ENCODE results near the gene UXT.

Gene UXT

DNA sequence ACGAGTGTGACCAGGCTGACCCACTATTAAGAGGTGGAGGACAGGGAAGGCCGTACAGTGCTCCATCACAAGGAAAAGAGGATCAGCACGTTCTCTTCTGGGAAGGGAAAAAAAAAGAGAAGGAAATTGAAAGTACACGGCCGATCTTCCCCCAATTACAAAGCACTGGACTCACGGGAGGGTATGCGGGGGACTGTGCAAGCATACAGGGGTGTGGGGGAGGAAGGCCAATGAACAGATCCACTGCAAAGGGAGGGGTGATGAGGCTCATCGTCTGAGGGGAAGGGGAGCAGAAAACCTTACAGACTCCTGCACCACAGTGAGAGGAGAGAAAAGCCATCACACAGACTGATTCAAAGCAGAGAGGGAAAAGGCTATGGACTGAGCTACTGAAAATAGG lies 9.7 kb downstream of the UXT start:
- DNase-seq = no peak

DNA sequence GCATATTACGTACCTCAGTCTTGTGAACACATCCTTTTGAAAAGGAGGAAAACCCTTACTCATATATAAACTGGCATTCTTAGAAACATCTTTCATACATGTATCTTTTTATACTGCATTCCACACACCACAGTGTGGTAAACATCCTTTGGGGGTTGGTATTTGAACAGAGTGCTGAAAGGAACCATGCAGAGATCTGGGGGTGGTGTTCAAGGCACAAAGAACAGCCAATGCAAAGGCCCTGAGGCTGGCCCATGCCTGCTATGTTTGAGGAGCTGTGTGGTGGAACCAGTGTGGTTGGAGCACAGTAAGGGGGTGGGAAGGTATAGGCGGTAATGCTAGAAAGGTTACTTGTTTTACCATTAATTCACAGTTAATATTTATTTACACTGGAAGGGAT lies 10.6 kb downstream of the UXT start:
- no peak for DNase-seq

GRCh38 chrX:47646636-47647035 lies 12.3 kb downstream of the UXT start:
- no peak for DNase-seq

- no peak for DNase-seq
These were observed 13.4 kb downstream of the UXT start for GRCh38 chrX:47645530-47645929.

DNA sequence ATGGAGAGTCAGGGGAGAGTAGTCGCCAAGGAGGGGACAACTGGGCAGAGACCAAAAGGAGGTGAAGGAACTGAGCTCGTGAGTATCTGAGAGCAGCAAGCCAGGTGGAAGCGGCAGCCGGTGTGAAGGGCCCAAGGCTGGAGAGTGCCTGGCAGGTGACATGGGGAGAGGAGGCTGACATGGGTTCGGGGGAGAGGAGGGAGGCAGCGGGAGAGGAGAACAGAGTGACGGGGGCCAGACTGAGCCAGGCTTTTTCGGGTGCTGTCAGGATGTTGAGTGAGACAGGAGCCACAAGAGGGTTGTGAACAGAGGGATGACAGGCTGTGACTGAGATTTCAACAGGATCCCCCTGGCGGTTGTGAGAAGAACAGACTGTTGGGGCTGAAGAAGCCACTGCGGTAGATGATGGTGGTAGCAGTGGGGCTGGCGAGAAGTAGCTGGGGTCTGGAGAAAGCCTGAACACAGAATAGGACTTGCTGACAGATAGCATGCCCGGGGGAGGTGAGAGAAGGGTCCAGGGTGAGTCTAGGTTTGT lies 14.4 kb downstream of the UXT start:
- no peak for DNase-seq

DNA sequence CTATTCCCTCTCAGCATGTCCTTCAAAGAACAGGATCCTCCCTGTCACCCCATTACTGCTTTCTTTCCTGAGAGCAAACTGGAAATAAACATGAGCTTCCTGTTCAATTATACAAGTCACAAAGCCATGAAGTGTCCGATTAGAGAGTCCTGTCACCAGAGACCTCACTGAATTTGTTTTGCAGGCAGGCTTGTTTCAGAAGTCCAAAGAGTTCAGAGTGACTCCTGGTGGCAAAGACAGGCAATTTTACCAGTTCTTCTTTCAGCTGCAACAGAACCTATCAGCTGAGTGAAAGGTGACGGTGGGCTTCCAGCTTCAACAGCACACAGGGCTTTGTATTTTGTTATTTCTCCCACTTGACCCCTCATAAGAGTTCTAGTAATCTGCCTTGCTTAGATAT lies 15.1 kb downstream of the UXT start:
- DNase-seq = no peak

DNA sequence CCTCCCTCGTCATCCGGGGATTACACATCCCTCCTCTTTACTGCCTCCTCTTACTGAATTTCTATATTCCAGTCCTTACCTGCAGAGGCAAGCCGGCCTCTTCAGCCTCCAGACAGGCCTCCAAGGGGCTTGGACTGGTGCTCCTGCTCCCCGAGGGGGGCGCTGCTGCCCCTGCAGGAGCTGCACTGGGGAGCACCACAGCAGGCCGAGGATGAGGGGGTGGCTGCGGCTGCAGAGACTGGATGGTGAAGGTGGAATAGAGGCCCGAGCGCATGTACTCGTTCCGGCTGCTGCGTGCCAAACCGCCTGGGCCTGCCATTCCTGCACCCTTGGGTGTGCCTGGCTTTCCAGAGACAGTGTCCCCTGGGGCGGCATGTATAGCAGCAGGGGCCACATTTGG lies 20.2 kb downstream of the UXT start:
- DNase-seq = no peak

DNA sequence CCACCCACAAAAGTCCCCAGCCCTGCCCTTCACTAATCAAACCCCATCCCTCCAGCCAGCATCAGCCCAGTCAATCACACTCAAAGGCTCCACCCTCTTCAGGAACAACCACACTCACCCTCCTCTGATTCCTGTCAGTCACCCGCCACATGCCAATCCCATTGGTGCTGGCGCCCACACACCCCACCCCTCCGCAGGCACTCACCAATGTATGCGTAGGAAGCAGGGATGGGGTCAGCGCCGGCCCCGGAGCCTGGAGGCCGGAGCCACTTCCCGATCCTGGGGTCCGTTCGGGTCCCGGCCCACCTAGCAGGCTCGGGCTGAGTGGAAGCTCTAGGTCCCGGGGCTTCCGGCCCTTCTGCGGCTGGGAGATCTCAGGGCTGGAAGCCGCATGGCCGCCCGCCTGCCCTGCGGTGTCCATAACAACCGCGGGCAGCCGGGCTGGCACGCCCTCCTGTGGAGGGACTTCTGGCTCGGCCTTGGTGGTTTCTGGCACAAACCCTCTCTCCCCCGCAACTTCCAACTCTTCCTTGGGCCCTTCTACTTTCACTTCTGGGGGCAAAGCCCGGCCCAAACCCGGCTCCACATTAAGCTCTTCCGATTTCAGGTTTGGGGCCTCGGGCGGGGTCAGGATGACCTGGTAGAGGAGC lies 21.3 kb downstream of the UXT start:
- peak; percentile 46 for DNase-seq

DNA sequence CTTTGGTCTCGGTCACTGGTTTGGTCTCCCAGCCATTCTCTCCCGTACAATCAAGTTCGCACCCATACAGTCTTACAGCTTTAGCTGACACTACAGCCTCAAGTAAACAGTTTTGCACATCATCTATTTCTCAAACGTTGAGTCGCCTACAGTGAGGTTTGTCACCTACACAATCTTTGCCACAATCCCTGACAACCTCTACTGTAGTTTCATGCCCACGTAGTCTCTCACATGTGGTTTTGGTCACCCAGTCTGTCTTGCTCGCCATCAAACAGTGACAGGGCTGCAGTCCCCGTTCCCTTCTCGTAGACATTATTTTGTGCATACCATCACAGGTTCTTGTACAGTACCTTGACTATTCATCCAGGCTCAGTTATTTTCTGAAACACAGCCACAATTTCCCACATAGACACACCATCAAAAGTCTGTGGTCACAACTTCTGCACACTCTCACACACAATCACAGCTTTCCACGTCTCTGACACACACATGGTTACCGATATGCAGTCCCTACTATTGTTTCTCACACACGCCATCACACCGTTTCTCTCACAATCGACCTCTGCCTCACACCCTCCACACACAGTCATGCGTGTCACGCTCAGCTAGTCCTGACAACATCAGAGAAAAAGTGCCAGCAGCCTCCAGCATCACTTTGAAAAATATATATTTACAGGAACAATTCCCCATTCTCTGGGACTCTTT lies 24.0 kb downstream of the UXT start:
- DNase-seq = no peak

GRCh38 chrX:47633689-47634590 lies 25.0 kb downstream of the UXT start:
- DNase-seq = no peak

GRCh38 chrX:47632666-47633065 lies 26.3 kb downstream of the UXT start:
- DNase-seq = no peak

DNA sequence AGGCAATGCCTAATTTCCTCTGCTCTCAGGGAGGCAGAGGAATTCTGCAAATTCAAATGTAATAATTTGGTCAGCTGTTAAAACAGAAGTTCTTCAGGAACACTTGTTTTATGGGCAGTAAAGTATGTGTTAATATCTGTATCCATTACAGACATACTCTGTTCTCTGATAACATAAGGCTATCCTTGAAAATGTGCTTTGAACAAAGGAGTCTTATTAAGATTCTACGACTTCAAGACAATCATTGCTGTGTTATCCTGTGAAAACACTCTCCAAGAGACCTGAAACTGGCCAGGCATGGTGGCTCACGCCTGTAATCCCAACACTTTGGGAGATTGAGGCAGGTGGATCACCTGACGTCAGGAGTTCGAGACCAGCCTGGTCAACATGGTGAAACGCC lies 27.3 kb downstream of the UXT start:
- DNase-seq = no peak

- no peak for DNase-seq
These were observed 29.4 kb downstream of the UXT start, which contains the start of gene CFP for GRCh38 chrX:47629419-47630200. Gene CFP, minus strand, starts transcription at chrX:47629930. Its CDS starts 86 bp downstream, at chrX:47629844.

- no peak for DNase-seq
These were observed 30.0 kb downstream of the UXT start for GRCh38 chrX:47628982-47629381.

- DNase-seq = no peak
These were observed 33.6 kb downstream of the UXT start for GRCh38 chrX:47625365-47625764.

DNA sequence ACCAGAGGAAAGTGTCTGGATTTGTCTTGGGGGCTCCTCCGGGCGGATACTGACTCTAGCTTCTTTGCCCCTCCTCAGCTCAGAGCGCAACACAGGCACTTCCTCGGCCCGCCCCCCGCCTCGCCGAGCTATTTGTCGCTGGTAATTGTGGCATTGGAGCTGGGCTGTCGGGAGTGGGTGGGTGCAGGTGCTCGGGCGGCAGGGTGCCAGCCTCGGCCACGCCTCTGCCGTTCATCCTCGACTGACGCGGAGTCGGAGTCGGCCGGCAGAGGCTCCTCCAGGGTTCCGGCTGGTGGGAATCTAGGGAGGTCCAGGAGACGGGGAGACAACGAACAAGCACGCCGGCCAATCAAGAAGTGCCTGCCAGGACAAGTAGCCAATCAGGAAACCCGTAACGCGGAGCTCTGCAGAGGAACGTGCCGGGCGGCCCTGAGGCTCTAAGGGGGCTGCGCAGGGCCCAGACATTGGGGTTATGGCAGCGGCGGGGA lies 35.4 kb downstream of the UXT start:
- peak; percentile 48 for DNase-seq

DNA sequence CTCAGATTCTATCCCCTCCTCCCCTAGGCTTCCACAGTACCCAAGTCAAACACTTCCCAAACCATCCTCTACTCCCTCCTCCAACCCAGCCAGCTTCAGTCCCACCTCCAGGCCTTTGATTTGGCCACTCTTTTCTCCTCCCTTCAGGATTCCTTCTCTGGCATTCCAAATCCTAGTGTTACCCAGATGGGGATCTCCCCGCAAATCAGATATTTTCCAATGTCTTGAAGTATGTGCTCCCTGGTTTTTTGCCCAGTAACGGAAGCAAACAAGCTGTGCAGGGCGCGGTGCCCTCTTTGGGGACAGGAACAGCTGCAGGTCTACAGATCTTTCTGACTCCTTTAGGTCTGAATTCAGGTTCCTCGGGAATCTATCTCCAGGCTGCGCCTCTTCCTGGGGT lies 37.1 kb downstream of the UXT start:
- DNase-seq = no peak

DNA sequence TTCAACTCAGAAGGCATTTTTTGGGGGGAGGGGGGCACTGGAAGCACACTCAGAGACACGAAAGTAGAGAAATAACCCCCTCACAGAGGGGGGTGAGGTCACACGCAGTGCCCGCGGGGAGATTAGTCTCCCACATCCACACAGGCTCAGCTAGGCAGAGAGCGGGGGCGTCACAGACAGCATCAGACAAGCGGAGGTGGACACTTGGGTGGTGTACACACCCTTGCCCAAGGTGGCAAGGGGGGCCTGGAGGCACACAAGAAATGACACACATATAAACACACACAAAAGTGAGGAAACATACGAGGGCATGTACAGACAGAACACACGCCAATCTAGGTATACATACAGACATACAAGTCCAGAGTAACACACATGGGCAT lies 38.7 kb downstream of the UXT start:
- DNase-seq = no peak

- DNase-seq = peak; percentile 79
These were observed 39.3 kb downstream of the UXT start, which contains the start of gene SYN1 for GRCh38 chrX:47619486-47620302. Gene SYN1, minus strand, starts transcription at chrX:47619857. Its CDS starts 129 bp downstream, at chrX:47619728.

GRCh38 chrX:47618923-47619485 lies 40.0 kb downstream of the UXT start:
- no peak for DNase-seq

- DNase-seq = no peak
These were observed 44.4 kb downstream of the UXT start for GRCh38 chrX:47614618-47615017.

Data from stimulated activated CD4-positive, alpha-beta T cell treated with anti-CD3 and anti-CD28 coated beads, Interleukin-4, amount 100 ng/mL, for 1 hour (primary cell).